GM19240 (cell line): ENCODE results near the gene KLHL14.
"Not testable (repeated sequence)": the region's sequence is repeated elsewhere in the genome, so short reads cannot be mapped to it uniquely, and the experiment has no call there.

Experiments
- DNase-seq: peaks from one replicate; pipeline ENCODE4 v3.0.0; 2011; ENCODE audit warnings: low spot score; ENCODE audit not compliant: insufficient read length

KLHL14 gene

DNA sequence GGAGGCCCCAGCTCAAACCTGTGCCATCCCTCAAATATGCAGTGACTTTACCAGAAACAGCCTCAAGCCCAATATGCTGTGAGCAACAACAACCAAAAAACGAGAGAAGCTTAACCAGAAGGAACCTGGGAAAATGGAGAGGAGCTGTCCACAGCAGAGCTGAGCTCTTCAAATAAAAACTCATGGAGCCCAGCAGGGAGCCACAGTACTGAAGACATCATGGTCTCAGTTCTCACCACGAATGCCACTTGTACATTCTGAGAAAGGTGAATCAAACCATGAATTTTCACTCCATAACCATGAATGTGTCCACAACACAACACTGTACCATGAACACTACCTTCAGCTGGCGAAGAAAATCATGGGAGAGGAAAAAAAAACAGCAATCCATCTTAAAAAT lies 50.5 kb downstream of the KLHL14 start:
- DNase-seq = no peak

DNA sequence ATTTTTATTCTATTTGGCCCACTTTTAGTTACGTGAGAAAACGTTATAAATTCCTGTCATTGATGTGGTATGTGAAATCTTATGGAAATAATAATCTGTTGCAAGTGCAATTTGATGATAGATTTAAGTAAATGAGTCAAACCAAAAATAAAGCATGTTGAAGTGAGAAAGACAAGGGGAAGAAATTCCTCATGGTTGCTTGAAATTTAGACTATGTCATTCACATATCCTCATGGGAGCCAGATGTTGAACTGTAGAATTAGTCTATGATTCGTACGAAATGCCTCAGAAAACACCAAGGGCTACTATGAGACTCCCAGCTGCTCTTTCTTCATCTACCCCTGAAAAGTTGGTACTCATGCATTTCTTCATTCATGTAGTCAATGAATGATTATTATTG lies 55.7 kb downstream of the KLHL14 start:
- DNase-seq = no peak

DNA sequence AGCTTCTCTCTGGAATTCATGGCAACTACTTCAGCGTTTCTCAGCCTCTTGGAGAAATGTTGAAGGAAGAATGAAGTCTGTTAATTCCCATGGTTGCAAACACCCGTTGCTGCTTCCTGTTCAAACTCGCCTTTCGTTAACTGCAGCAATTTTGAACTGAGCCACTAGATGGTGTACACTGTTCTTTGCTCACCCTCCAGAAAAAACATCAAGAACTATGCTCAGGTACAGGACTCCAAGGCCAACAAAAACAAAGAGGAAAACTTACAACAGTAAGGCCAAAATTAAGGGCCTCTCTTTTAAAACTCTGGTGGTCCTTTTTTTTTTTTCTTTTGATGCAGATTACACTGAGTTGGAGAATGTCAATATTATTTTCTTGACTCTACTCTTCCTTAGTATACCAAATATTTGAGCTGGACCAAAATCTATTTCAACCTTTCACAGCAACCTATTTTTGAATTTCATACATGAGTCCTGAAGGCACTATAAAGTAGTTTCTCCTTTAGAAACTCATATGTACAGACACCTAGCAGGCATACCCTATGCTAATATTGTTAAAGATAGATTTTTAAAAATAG lies 58.2 kb downstream of the KLHL14 start:
- peak; percentile 25 for DNase-seq

DNA sequence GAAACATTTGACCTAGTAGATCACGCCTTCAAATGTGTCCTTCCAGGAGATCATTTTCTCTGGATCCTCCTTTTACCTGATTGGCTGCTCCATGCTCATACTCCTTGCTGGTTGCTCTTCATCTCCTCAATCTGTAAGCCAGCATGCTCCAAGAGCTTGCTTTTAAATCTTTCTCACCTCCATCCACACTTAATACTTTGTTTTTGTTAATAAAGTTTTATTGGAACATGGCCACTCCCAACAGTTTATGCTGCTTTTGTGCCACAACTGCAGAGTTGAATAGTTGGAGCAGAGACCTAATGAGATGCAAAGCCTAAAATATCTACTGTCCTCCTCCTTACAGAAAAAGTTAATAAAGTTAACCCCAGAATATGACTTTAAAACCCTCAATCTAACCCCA lies 60.0 kb downstream of the KLHL14 start:
- no peak for DNase-seq

DNA sequence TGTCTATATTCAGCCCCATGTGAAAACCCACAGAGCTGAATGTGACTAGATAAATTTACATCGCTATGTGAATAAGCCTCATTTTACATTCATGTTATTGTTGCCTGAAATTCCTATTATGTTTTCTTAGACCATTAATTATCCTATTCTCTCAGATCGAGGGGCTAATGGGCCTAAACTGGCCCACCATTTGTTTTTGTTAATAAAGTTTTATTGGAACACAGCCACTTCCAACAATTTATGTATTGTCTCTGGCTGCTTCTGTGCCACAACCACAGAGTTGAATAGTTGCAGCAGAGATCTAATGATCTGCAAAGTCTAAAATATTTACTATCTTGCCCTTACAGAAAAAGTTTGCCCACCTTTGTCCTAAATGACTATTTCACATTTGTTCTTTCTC lies 61.0 kb downstream of the KLHL14 start:
- DNase-seq = no peak

DNA sequence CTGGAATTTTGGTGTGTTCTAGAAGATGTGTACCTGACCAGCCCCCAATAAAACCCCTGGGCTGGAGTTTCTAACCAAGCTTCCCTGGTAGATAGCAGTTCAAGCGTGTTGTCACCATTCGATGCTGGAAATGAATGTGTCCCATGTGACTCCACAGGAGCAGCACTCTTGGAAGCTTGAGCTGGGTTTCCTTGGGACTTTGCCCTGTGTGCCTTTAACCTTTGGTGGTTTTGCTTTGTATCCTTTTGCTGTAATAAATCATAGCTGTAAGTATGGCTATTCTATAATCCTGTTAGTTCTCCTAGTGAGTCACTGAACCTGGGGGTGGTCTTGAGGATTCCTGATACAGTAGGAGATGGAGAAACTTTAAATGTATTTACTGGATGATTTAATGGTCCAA lies 65.2 kb downstream of the KLHL14 start:
- no peak for DNase-seq

DNA sequence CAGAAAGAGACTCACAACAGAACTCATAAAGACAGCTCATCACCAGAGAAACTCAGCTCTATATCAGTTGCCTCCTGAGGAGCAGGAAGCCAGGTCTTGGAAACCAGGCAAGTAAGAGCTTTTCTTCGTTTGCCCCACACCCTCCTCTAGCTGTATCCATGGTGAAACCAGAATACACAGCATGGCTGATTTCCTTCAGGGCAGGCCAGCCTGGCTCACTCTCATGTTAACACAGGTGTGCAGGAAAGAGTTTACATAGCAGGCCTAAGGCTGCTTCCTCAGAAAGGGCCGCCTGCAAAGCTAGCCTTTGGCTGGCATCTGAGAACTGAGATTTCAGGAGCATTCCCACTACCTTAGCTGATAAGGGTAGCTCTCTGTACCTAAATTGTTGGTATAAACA lies 65.7 kb downstream of the KLHL14 start:
- no peak for DNase-seq

DNA sequence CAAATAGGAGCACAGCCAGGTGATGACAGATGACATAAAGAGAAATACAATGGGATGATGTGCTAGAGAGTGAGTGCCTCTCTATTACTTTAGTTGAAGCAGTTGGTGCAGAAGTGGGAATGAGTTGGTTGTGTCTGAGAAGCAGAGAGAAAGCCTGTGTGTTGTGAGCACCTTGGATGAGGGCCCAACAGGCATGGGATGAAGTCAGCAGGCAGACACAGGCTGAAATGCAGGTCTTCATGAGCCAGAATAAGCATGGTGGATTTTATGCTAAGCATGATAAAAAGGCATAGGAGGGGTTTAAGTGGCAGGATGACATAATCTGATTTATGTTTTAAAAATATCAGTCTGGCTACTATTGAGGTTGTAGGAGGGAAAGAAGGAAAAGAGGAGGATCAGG lies 71.5 kb downstream of the KLHL14 start:
- DNase-seq = no peak

DNA sequence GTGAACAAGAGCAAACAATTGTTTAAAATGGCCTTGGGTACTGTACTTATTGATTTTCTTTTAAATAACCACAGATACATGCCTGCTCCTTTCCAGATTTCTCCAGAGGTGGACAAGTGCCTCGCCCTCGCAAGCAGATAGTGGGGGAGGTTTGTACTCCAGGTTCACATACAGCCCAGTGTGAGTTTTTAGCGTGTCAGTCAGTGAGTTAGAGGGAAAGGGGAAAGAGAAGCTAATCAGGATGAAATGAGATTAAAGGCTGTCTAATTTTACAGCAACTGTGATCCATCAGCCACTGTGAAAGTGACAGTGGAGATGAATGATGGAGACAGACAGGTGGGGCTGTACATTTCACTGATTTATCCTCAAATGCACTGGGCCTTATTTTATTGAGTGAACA lies 74.7 kb downstream of the KLHL14 start:
- DNase-seq = no peak

DNA sequence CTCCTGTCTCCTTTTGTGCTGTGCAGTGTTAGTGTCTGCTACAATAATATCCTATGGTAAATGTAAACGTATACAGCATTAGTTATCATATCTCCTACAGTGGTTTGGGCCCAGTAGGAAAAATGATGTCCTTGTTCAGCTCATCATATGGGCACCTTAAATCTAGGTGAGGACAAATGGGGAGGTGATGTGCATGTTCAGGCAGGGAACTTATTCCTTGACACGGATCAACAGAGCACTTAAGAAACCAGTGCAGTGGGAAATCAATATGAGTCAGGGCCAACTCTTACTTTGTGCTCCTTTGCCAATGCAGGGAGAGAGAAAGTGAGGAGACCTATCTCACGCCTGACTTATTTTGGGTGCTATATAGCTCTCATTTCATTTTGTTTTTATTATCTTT lies 76.4 kb downstream of the KLHL14 start:
- no peak for DNase-seq

DNA sequence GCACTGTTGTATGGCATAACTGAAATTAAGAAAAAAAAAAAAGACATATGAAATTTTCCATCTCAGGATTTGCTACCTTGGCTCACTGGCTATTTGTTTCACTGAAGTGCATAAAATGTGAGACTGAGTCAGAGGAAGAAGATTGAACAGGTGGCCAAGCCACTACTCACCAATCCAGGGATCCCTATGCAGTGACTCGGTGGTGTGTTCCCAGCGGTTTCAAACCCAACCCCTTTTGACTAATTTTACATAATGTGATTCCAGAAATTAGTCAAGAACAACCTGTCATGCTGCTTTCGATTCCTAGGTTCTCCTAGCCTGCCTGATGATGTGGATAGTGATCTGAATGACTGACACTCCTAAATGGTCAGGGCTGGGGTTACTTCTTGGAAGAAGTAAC lies 77.3 kb downstream of the KLHL14 start:
- DNase-seq = no peak

DNA sequence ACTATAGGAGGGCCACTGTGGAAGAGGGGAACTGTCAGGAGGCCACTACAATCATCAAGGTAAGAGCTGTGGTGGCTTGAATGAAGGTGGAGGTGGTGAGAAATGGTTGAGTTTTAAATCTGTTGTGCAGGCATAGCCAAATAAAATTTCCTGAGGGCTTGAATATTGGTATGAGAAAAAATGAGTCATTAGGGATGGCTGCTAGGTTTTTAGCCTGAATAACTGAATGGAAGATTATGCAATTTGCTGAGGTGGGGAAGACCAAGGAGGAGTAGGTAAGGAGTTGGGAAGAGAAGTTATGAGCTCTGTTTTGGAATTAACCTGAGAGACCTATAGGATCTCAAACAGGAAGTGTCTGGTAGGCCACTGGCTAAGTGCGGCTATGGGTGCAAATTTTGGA lies 84.0 kb downstream of the KLHL14 start:
- no peak for DNase-seq

DNA sequence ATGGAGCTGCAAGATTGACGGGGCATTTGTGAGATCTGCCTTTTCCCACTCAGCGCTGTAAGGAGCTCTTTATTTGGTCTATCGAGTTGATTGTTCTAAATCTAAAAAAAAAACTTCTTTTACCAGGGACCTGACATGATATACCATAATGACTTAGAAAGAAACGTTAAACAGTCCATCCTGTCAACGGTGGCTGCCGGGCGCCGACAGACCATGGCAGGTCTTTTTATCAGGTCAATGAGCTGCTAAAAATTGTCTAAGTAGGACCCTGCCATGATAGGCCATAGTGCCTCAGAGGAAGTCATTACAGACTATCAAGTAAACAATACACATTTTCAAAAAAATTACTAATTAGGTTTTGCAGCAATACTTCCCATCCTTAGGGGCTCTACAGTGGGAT lies 87.9 kb downstream of the KLHL14 start:
- DNase-seq = no peak

DNA sequence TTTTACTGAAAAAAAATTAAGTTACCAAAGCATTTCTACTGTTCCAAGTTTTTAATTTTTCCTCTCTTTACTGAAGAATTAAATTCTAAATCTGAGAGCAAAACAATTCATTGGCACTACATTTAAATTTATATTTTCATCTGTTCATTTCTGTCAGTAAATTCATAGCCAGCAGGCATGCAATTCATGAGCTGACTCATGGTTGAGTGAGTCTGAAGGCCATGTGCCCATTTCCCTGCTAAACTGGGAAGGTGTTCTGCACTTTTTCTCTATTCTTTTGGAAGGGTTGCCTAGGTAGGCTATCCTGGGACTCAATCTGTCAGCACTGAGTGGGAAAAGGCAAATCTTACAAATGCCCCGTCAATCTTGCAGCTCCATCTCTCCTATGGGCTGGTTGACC lies 88.7 kb downstream of the KLHL14 start:
- no peak for DNase-seq

DNA sequence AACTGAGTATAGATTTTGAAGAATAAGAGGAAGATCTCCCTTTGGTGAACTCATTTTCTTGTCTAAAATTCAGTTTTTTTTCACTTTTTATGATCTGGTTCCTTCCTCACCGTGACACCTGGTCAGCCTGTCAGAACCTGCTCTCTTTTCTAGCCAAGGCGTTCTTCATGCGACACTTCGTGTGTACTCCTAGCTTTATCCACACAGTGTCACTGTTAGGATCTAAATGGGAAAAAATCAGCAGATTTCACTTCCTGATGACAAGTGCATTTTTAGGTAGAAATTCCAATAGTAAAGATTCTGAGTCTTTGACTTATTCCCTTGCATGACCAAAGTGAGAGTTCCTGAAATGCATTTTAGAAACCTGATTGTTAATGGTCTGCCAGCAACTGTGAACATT lies 89.8 kb downstream of the KLHL14 start:
- DNase-seq = no peak

DNA sequence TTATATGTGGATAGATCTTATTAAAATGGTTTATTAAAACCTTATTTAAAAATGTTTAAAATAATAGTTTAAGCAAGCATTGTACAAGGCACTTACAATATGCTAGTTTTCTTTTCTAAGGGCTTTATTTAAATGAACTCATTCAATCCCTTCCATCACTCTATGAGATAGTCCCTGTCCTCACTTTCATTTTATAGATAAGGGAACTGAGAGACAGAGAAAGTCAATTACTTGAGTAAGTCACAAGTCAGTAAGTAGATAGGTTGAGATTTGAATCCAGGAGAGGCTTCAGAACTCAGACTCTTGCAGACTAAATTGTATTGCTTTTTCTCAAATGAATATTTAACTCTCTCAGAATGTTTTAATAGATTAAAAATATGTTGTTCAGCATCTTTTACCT lies 95.2 kb downstream of the KLHL14 start:
- DNase-seq = no peak

DNA sequence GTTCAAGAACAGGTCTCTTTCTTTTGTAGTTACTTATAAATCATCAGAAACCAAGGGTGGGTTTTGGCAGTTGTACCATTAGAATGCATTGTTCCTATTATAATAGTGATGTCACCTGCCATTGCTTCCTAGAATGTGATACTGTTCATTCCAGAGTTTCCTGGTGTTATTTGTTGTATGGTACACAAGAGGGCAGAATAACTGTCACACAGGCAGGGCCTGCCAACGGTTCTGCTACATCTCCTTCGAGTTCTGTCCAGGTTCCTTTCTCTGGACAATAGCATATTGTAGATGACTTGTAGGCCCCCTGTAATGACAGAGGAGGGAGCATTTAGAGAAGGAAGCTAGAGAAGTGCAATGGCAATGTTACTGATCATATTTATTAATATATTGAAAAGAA lies 98.3 kb downstream of the KLHL14 start:
- no peak for DNase-seq

DNA sequence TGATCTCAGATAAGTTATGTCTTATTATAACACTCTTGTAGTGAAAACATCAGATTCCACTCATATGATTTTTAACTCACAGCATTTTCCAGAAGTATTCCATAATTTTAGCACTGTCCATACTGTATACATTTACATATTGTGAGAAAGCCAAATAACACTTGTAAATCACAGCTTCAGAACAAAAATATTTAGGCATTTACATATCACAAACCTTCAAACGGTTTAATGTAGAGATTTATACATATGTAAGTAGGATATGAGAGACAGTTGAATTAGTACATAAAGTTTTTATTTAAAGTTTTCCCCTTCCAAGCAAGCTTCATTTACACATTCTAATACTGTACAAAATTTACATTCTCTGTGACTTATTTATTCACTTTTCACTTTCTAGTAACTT lies 100.4 kb downstream of the KLHL14 start:
- no peak for DNase-seq

DNA sequence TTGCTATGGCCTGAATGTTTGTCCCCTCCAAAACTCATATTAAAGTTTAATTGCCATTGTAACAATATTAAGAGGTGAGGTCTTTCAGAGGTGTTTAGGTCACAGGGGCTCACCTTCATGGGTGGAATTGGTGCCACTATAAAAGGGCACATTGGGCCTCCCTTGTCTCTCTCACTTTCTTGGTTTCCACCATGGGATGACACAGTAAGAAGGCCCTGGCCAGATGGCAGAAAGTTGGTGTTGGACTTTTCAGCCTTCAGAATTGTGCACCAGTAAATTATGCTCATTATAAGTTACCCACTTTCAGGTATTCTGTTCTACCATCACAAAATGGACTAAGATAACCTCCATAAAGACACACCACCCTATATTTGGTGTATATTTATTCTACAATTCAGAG lies 102.1 kb downstream of the KLHL14 start:
- DNase-seq = no peak

DNA sequence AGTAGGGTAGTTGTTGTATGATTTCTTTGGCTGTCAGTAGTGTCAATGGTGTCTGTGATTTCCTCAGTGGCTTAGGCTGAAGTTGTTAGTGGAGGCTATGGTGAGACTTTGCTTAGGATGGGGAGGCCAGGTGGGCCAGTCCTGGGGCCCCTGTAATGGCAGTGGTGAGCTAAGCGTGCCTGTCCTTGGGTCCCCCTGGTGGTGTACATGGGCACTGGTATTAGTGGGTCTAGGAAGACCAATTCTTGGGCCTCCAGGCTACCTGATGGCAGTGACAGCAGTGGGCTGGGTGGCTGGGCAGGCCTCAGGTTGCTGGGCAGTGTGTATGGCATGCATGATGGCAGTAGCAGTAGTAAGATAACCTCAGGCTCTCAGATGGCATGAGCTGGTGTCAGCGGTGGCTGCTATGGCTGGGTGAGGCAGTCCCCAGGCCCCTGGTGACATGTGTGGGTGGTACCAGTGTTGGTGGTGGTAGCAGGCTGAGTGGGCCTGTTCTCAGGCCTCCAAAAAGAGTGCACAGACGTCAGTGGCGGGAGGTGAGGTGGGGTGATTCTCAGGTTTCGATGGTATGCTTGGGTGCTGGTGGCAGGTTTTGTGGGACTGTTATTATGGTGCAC lies 103.2 kb downstream of the KLHL14 start:
- no peak for DNase-seq

DNA sequence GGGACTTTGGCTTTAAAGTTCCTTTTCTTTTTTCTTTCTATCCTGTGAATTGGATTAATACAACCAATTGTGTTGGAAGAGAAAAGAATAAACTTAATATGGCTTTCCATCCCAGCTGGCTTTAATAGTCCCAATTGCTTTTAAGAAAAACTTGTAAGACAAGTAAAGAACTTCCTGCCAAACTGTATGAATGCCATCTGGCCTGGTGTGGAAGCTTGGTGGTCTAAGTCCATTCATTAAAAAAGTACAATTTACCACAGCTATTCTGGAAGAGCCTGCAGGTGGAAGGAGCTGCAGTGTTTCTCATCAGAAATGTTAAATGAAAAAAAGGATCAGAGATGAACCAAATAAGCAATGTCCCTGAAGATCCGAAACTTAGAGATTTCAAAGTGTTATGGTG lies 103.9 kb downstream of the KLHL14 start:
- DNase-seq = no peak

DNA sequence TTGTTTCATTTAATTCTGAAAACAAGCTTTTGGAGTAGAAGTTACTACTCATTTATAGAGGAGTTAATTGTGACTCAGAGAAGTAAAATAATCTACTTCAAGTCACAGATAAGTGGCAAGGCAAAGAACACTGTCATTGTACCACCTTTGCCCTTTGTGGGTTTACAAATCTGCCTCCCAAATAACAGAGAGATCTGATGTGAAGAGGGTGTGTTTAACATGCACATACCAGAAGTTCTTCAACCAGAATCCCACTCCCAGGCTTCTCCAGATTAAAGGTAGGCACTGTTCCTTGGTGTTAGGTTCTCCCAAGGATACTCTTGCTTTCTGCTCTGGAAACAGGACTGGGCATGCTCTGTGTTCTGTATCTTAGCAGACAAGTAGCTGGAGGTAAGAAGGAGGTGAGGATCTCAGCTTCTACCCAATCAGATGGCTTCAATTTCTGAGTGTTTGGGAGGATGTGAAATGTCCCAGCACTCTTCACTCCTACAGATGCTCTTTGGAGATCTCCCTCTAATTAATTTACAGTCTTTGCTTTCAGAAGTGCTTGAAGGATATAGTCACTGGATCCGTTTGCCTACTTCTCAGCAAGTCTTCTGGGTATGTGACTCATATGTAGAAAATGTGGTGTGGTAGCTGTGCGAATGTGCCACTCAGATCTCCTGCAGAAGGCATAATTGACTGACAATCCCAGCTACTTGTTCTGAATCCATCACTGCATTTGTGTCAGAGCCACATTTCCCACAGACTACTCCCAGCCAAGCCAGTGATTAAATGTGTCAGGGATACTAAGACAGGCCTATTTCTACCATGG lies 111.1 kb downstream of the KLHL14 start:
- DNase-seq = no peak

DNA sequence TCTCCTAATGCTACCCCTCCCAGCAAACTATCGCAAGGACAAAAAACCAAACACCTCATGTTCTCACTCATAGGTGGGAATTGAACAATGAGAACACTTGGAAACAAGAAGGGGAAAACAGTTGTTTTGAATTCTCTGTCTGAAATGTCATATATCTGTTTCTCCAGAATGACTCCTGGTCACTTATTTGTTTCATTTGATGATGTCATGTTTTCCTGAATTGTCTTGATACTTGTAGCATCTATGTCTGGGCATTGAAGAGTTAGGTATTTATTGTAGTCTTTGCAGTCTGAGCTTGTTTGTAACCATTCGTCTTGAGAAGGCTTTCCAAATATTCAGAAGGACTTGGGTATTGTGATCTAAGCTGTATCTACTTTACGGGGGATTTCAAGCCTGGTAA lies 118.3 kb downstream of the KLHL14 start:
- not testable (repeated sequence) for DNase-seq
